HG03135 (cell line): Measurements from ENCODE around the gene TUBB4A.

ENCODE experiments used
- ATAC-seq: cut with Tn5 transposase; IDR thresholded peaks from one replicate; pipeline ENCODE4 v1.9.1; 2021; ENCODE audit warnings: mild to moderate bottlenecking, moderate library complexity; ENCODE audit not compliant: unreplicated experiment

TUBB4A gene

DNA sequence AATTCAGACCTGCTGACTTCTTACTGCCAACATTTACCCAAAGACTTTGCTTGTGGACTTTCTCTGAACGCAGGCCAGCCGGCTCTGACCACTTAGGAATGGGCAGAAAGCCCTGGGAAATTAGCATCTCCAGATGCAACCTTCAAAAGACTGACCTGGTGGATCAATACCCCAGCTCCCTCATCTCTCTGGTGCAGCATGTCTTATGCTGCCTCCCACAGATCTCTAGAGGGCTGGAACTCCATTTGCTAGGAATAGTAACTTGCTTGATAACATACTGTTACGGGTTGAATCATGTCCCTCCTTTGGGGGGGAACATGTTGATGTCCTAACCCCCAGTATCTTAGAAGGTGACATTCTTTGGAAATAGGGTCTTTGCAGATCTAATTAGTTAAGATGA lies 55.7 kb downstream of the TUBB4A start:
- ATAC-seq: no peak
